H54 (cell line): Measurements from ENCODE around the gene STK32B.

Source experiments
- DNase-seq: peaks from one replicate; pipeline ENCODE4 v3.0.0; 2011; ENCODE audit warnings: low spot score, mixed read lengths; ENCODE audit not compliant: insufficient read length
- FAIRE-seq: peaks from 3 replicates; lab custom pipeline; 2011; peaks lifted over from hg19 to GRCh38; lab: Jason Lieb, UNC
- POLR2A ChIP-seq: IDR thresholded peaks from 2 replicates; pipeline ENCODE4 v1.6.1; 2011; ENCODE audit warnings: low read depth, mild to moderate bottlenecking, low read length

Gene STK32B

DNA sequence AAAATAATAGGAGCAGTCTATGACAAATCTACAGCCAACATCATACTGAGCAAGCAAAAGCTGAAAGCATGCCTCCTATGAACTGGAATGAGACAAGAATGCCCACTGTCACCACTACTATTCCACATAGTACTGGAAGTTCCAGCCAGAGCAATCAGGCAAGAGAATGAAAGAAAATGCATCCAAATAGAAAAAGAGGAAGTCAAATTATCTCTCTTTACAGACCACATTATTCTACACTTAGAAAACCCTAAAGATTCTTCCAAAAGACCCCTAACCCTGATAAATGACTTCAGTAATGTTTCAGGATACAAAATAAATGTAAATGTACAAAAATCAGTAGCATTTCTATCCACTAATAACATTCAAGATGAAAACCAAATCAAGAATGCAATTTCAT, 249.0 kb downstream of the STK32B start:
- no peak for TF ChIP-seq POLR2A
- DNase-seq: no peak
- FAIRE-seq: no peak

DNA sequence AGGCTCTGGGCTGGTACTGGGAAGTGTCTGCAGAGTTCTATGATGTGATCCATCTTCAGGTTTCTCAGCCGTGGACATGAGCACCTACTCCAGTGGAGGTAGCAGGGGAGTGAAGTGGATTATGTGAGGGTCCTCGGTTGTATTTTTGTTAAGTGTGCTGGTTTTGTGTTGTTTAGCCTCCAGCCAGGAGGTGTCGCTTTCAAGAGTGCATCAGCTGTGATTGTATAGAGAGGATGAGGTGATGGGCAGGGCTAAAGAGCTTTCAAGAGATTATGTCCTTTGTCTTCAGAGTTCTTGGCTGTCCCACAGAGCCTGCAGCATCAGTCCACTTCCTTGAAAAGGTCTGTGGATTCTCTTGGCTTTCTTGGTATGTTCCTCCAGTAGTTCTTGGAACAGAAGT, 256.6 kb downstream of the STK32B start:
- TF ChIP-seq POLR2A: no peak
- DNase-seq (no peak), FAIRE-seq (no peak)

DNA sequence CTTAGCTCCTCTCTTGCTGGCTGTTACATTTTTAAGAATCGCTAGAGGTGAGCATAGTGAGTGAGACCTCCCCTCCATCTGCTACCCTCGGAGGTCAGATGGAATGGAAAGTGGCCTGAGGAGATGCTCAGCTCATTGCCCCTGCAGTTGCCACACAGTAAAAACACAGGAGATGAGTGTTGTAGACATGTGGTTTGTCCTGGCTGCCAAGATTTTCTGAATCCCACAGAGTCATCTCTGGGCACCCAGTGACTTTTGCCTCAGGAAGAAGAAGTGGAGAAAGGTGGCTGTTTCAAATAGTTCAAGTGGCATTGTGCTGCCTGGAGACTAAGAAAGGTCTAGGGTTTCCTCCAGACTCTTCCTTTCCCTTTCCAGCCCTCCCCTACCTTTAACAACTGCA, 271.0 kb downstream of the STK32B start:
- no peak for FAIRE-seq

DNA sequence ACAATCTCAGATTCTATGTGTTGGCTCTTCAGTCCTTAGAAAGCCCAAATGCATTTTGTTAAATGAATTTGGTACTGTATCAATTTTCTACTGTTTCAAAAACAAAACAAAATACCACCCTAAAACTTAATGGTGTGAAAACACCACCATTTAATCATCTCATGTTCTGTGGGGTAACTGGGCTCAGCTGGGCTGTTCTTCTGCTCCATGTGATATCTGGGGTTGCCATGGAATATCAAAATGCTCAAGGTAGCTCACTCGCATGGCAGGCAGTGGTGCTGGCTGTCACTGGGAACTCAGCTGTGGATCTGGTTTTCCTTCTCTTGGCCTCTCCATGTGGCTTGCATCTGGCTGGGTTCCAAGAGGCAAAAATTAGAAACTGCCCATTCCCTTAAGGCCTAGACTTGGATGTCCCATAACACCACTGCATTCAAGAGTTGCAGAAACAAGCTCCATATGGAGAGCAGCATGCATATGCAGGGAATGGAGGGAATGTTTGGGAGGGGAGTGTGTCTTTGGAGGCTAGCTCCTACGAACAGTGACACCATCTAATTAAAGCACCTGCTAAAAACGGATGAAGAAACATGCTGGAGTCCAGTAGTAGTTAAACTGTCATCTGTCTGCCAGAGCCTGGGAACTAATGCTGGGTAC, 279.2 kb downstream of the STK32B start:
- FAIRE-seq (no peak), DNase-seq (no peak)
- TF ChIP-seq POLR2A: no peak

More for the DNA sequence above, 271.0 kb downstream of the STK32B start:
- no peak for TF ChIP-seq POLR2A
- DNase-seq: no peak

DNA sequence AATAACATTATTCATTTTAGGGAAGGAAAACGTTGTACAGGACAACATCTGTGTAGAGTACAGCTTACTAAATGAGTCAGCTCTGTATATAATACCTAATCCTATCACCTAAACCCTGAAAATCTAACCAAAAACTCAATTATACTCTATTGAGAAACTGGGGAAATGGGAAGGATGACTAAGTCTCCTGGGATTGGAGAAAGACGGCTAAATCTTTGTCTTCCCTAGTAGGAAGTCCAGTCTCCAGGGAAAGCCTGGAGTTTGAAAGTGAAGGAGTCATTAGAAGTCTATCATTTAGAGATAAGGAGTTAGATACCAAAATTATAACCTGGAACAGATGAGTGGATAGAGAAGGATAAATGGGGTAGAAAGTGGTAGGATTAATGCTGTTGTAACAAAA, 286.5 kb downstream of the STK32B start:
- no peak for FAIRE-seq
- DNase-seq: no peak

DNA sequence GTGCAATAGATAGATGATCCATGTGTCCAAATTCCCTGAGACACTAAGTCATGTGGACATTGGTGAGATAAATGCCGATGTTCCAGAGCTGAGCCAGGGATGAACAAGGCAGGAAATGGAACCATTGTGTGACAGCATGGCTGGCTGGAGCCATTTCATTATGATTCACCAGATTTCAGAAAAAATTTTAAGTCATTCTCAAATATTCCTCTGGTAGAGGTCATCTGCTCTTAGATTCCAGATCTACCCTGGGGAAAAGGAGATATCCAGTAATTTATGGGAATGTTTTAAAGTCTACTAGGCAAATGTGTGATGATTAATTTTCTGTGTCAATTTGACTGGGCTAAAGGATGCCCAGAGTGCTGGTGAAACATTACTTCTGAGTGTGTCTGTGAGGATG, 287.3 kb downstream of the STK32B start:
- no peak for TF ChIP-seq POLR2A
- FAIRE-seq: no peak
- no peak for DNase-seq

More for the DNA sequence above, 286.5 kb downstream of the STK32B start:
- no peak for TF ChIP-seq POLR2A

DNA sequence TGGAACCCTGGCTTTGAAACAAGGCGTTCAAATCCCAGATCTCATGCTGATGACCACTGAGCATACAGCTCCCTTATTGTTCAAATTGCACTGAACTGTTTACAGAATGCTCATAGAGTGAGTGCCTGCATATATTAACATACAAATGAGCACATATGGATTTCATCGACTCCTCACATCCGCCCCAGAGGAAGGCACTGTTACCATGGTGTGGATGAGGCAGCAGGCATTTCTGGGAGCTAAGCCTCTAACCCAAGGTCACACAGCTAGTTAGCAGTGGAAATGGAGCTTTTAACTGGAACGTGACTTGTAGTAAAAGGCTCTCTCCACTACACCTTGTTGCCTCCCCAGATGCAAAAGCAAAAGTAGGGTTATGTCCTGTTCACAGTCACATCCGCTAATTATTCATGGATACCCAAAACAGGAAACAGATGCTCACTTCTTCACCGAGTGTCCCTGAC, 289.7 kb downstream of the STK32B start:
- no peak for DNase-seq
- no peak for FAIRE-seq
- TF ChIP-seq POLR2A: no peak

DNA sequence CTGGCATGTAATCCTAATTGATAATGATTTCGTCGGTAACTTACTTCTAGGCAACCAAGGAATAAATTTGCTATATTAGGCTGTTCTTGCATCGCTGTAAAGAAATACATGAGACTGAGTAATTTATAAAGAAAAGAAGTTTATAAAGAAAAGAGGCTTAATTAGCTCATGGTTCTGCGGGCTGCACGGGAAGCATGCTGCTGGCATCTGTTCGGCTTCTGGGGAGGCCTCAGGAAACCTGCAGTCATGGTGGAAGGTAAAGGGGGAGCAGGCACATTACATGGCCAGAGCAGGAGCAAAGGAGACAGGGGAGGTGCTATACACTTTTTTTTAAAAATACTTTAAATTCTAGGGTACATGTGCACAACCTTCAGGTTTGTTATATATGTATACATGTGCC, 290.2 kb downstream of the STK32B start:
- no peak for TF ChIP-seq POLR2A
- no peak for FAIRE-seq
- DNase-seq: no peak

DNA sequence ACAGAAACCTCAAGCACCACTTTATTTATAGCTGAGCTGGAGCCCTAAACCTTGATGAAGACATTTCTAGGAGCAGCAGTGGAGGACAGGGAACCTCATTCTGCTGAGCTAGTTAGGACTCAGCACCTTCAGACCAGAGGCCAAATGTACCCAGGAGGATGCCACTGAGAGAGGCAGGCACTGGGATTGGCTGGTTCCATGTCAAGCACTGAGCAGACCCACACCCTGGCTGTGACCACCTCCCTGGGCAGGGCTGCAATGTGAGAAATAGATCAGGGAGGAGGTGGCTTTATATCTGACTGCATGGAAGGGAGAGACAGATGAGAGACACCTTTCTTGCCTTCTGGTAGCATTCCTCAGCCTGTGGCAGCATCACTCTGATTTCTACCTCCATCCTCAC, 304.6 kb downstream of the STK32B start:
- TF ChIP-seq POLR2A: no peak
- FAIRE-seq: no peak

DNA sequence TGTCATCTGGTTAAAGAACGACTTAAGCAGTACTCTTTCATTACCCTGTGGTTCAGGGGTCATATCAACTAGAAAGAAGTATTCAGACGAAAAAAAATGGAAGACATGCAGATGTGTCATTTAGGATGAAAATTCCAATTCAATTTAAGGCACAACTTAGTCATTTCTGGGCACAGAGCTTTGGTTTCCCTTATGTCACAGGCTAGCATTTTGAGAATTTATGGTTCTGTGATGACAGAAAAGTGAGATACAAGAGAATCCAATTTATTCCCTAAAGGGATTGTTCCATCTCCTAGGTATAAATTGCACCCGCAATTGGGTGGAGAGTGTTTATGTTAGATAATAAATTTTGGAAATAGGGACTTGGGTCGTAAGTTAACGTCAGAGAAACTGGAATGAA, 306.6 kb downstream of the STK32B start:
- DNase-seq (no peak), FAIRE-seq (no peak)
- TF ChIP-seq POLR2A: no peak

More for the DNA sequence above, 304.6 kb downstream of the STK32B start:
- no peak for DNase-seq

DNA sequence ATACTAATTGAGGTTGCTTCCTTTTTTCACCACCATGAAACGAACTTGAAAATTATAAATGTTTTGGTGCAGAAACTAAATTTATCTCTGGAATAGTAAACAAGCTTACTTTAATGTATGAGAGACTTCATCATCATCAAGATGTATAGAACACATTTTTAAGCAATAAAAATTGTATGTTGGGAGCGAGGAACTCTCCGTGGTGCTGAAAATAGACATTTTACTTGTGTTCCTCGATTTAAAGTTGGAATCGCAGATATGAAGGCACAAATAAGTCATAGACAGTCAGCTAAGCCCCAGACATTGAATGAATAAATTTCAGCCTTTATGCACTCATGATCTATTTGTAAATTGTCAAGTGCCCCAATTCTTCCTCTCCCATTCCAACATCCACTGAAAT, 310.7 kb downstream of the STK32B start:
- DNase-seq (no peak), FAIRE-seq (no peak)
- no peak for TF ChIP-seq POLR2A

DNA sequence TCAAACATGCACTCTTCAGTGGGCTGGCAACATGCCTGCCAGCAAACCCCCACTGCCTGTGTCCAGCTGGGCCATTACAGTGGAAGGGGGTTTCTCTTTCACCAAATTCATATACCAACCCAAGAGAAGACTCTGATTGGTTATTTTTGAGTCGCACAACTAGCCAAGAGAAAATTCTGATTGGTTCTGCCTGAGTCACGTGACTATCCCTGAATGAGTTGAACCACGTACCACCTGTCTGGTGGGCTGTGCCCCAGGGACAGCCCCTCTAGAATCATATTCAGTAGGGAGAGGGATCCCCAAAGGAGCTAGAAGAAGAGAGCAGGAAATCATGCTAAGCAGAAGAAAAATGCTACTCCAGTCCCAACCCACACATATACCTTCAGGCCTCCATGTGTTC, 313.1 kb downstream of the STK32B start:
- no peak for FAIRE-seq
- DNase-seq: no peak
- no peak for TF ChIP-seq POLR2A

DNA sequence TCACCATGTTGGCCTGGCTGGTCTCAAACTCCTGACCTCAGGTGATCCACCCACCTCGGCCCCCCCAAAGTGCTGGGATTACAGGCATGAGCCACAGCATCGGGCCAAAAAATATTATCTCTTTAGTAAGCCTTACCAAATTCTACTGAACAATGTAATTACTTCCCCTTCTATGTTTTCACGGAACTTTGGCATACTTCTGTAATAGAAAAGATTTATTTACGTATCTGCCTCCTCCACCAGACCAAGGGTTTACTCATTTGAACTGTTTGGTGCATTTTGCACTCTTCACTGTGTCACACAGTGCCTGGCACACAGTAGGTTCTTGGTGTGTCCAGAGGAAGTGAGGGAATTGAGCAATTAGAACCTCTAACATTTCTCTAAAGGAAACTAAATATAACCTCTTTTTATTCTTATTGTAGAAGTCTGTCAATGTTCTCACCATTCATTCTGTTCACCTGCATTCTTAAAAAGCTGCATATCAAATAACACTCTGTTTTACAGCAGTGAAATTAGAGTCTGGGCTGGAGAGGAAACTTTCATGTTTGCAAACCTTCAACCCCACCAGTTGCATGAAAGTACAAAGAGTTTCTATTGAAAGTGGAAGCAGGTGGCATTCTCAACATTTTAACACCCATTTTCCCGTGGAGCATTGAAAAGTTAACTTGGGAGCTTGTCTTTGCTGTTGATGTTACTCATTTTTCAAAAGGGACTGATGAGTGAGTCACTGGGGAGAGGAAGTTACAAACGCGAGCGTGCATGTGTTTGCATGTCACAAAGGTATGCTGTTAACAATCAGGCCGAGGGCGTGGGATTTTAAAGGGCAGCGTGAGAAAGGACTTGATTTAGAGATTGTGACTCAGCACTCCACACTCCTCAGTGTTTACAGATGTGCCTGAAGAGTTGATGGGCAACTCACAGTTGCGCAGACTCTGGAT, 314.1 kb downstream of the STK32B start:
- DNase-seq (no peak), FAIRE-seq (no peak)
- TF ChIP-seq POLR2A: no peak

DNA sequence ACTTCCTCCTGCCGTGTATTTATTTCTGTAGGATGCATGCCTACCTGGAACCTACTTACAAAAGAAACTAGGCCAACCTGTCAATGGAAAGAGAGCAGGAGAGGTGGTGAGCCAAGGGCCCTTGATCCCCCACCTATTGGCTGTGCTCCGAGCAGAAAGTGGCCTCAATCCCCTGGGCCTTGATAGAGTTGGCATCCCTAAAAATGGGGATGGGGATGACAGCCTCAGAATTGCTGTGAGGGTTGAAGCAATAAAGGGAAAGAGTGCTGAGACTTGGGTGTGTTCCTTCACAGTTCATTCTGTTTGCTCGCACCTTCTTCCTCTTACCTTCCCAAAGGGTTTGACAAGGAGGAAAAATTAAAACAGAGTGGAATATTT, 314.7 kb downstream of the STK32B start:
- no peak for DNase-seq
- no peak for FAIRE-seq
- no peak for TF ChIP-seq POLR2A

DNA sequence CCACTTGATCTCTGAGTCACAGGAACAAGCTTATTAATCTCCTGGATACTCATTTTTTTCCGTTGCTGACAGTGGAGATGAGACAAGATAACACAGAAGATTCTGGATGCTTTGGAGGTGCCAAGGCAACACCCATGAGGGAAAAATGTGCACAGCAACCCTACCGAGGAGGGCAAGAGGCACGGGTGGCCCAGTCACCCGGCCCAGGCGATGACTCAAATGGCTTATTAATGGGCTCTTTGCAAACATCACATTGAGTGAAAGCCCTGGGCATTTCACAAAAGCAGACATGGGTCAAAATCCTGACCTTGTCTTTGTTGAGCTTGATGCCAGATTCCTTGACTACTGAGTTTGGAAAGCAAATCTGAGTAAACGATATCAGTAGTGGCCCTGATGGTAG, 315.1 kb downstream of the STK32B start:
- DNase-seq: no peak
- FAIRE-seq: no peak

More for the DNA sequence above, 315.1 kb downstream of the STK32B start:
- TF ChIP-seq POLR2A: no peak
